Subcutaneous preadipocyte (primary cell): ENCODE measurements around the gene COX15. TPM values are rescaled to one million over a fixed set of nuclear protein-coding genes. Genes with fewer than 3 reads are reported as not detected.

Experiments used
- total RNA-seq: library from RNA; depleted of rRNA; stranded (reverse); fragments of >200 nt; gene quantifications from 2 replicates; pipeline ENCODE4 v1.2.3, GENCODE V29; 2012

The COX15 gene
- 34.9 and 47.3 TPM in 2 replicates for total RNA-seq

GRCh38 chr10:99732033-99732842, at the start of gene COX15, which contains the start of gene CUTC:
COX15 (minus strand) TSS chr10:99732127; CDS start chr10:99732049, 78 bp downstream.
CUTC (plus strand) TSS chr10:99732234; CDS start chr10:99732349, 115 bp downstream.

Other genes starting within 250 kb of the COX15 start
- not detected in 2 replicates for gene NKX2-3, start 199.2 kb downstream of the COX15 start, total RNA-seq
- 13.5 and 19.8 TPM in 2 replicates for gene SLC25A28, start 111.7 kb downstream of the COX15 start, total RNA-seq
- gene ENTPD7, start 72.6 kb downstream of the COX15 start, total RNA-seq, result 8.5 and 13.9 TPM in 2 replicates
- gene CUTC, start 107 bp upstream of the COX15 start, total RNA-seq, result 19.0 and 25.7 TPM in 2 replicates
- gene ABCC2, start 50.5 kb upstream of the COX15 start, total RNA-seq, result 12.1 and 22.7 TPM in 2 replicates